ENCODE measurements around the gene ANKS1B. TPM values are rescaled to one million over a fixed set of nuclear protein-coding genes. Genes with fewer than 3 reads are reported as not detected.
"Not testable (repeated sequence)": the region's sequence is repeated elsewhere in the genome, so short reads cannot be mapped to it uniquely, and the experiment has no call there.

Gene ANKS1B
- total RNA-seq, 4 donors from 2014 or later: 1.5 to 5.5 (median 4.4) TPM

DNA sequence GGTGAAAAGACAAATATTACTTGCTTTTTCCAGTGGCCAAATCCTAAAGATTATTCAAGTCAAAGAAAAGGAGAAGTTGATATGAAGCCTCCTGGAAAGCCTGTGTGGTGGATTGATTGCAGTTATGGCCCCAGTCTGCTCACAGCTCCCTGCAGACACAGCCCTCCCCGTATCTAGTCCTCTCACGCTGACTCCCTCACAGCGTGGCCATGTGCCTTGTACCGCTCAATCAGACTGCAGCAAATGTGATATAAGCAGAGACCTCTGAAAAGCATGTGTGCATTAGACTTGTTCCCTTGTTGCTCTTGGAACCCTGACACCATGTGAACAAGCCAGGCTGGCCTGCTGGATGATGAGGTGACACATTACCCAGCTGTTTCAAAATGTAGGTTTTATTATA lies 735.2 kb downstream of the ANKS1B start:
- H3K4me3 ChIP-seq (ENCODE audit: low read depth, poor library complexity, severe bottlenecking): no peak overlapping the region
- no peak for DNase-seq (ENCODE audit: low spot score in 2 of 2)
- 54 to 69% methylated on average over 4 of the region's 4 CpGs for WGBS, 2 donors
- TF ChIP-seq POLR2A (IDR thresholded peaks at IDR 0.05) (no peak), CTCF (IDR thresholded peaks at IDR 0.05) (no peak)
- intact Hi-C loops (cut with DNase I; ENCODE audit: low total_unique reads): no loop called here

GRCh38 chr12:99237907-99238538 lies 746.7 kb downstream of the ANKS1B start:
- H3K4me3 ChIP-seq (ENCODE audit: low read depth, poor library complexity, severe bottlenecking); DNase-seq (ENCODE audit: low spot score in 2 of 2); intact Hi-C loops (cut with DNase I; ENCODE audit: low total_unique reads): not testable (repeated sequence)
- 44 to 46% methylated on average over 6 to 7 of the region's 7 CpGs for WGBS, 2 donors

DNA sequence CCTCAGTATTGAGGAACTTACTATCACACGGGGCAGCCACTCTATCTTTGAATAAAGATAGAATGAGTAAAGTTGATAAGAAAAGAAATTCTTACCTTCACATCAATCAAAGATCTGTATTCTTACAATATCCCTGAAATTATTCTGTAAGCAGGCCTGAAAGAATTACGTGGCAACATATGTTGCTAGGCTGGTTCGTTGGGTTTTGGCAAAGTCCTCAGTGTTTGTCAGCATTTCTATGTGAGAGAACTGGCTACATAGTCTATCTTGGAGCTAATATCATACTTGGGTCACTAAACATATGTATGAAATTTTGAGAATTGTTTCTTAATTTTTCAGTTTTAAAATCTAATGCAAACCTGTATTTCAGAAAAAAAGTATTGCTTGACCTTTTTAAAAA lies 749.4 kb downstream of the ANKS1B start:
- intact Hi-C loops (cut with DNase I; ENCODE audit: low total_unique reads): no loop called here
- WGBS, 2 donors: 26 to 36% methylated on average over 3 of the region's 3 CpGs
- DNase-seq (ENCODE audit: low spot score in 2 of 2): no peak
- no peak overlapping the region for H3K4me3 ChIP-seq (ENCODE audit: low read depth, poor library complexity, severe bottlenecking)
- TF ChIP-seq POLR2A (IDR thresholded peaks at IDR 0.05): no peak
- no peak for TF ChIP-seq CTCF (IDR thresholded peaks at IDR 0.05)

DNA sequence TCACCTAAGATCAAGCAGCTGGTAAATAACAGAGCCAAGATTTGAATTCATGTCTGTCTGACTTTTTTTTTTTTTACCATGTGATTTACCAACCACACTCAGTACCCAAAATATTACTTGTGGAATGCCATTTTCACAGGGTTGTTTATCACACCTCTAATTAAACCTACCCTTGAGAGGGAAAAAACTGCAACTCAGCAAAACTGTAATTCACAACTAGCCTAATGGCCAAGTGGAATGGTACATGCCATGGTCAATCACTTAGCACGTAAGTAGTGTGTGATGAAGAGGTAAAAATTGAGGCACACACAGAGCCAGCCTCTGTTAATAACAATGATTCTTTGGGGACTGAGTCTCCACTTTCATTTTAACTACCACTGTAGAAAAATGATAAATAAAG lies 750.0 kb downstream of the ANKS1B start:
- intact Hi-C loops (cut with DNase I; ENCODE audit: low total_unique reads): no loop called here

DNA sequence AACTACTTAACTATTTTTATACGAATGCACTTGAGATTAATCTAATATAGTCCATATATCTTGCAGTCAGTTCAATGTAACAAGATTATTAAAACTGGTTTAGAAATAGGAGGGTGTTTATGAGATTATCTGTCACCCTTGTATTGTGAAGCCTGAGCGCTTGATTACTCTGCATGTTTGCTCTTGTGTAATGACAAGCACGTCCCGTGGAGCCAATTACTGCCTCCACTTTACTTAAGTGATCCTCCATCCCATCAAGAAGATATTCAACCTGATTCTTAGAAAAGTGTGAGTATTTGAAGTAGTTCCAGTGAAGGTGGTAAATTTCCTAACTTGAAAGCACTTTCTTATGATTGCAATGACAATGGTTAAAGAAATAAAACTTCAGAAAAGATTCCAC lies 752.4 kb downstream of the ANKS1B start:
- 57 to 60% methylated on average over 4 of the region's 4 CpGs for WGBS, 2 donors
- intact Hi-C loops (cut with DNase I; ENCODE audit: low total_unique reads): no loop called here
- DNase-seq (ENCODE audit: low spot score in 2 of 2): no peak
- TF ChIP-seq POLR2A (IDR thresholded peaks at IDR 0.05) (no peak), CTCF (IDR thresholded peaks at IDR 0.05) (no peak)
- H3K4me3 ChIP-seq (ENCODE audit: low read depth, poor library complexity, severe bottlenecking): no peak overlapping the region

More for the DNA sequence above, 750.0 kb downstream of the ANKS1B start:
- 90 to 95% methylated on average over 1 of the region's 1 CpG for WGBS, 2 donors
- H3K4me3 ChIP-seq (ENCODE audit: low read depth, poor library complexity, severe bottlenecking): no peak overlapping the region
- no peak for DNase-seq (ENCODE audit: low spot score in 2 of 2)
- TF ChIP-seq POLR2A (IDR thresholded peaks at IDR 0.05): no peak

DNA sequence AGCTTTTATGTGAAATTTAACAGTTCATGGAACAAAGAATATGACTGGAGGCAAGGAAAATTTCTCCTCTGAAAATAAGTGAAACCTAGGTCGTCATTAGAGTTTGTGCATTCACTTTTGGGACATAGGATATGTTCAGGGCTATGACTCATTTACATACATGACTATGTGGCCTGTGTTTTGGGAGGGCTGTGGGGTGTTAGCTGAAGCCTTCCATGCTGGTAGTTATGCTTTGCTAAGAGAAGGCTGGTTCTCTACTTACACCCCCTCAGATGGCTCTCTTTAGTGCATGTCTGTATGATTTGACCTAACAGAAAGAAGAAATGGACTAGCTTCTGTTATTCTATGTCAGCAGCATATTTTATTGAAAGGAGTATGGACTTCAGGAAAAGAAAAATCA lies 753.7 kb downstream of the ANKS1B start:
- TF ChIP-seq CTCF (IDR thresholded peaks at IDR 0.05): no peak
- no peak for TF ChIP-seq POLR2A (IDR thresholded peaks at IDR 0.05)
- DNase-seq (ENCODE audit: low spot score in 2 of 2): no peak
- WGBS, 2 donors: 37 to 45% methylated on average over 1 of the region's 1 CpG
- intact Hi-C loops (cut with DNase I; ENCODE audit: low total_unique reads): no loop called here
- H3K4me3 ChIP-seq (ENCODE audit: low read depth, poor library complexity, severe bottlenecking): no peak overlapping the region

GRCh38 chr12:99224237-99224636 lies 760.5 kb downstream of the ANKS1B start:
- intact Hi-C loops (cut with DNase I; ENCODE audit: low total_unique reads): no loop called here
- WGBS, 2 donors: 77 to 82% methylated on average over 5 of the region's 5 CpGs
- TF ChIP-seq CTCF (IDR thresholded peaks at IDR 0.05) (no peak), POLR2A (IDR thresholded peaks at IDR 0.05) (no peak)

More at GRCh38 chr12:99224237-99224636, 760.5 kb downstream of the ANKS1B start:
- DNase-seq (ENCODE audit: low spot score in 2 of 2): no peak
- no peak overlapping the region for H3K4me3 ChIP-seq (ENCODE audit: low read depth, poor library complexity, severe bottlenecking)
